ENCODE results near the gene APBB2. TPM values are rescaled to one million over a fixed set of nuclear protein-coding genes. Genes with fewer than 3 reads are reported as not detected.
A peak's percentile ranks its signal among the peaks of the same experiment; 100 is the strongest.
"Not testable (repeated sequence)": the region's sequence is repeated elsewhere in the genome, so short reads cannot be mapped to it uniquely, and the experiment has no call there.

The APBB2 gene
- total RNA-seq, 1 donor from 2014 or later: 50.8 TPM

DNA sequence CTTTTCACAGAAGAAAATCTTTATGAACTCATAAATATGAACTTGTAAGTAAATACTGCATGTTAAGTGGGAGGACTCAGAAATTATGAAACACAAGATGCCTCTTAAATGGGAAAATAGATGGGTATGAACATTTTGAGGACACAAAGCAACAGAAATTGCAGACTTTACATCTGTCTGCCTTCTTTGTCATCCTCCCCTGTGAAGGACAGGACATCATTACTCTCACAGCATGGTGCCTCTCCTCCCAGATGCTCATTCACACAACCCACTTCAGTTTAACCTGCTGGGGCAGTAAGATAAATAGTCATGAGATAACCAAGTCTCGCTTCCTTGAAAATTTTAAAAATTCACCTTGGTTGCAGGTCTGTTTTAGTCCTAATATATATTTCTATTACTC, 144.5 kb downstream of the APBB2 start:
- DNase-seq (ENCODE audit: low read depth): no peak

DNA sequence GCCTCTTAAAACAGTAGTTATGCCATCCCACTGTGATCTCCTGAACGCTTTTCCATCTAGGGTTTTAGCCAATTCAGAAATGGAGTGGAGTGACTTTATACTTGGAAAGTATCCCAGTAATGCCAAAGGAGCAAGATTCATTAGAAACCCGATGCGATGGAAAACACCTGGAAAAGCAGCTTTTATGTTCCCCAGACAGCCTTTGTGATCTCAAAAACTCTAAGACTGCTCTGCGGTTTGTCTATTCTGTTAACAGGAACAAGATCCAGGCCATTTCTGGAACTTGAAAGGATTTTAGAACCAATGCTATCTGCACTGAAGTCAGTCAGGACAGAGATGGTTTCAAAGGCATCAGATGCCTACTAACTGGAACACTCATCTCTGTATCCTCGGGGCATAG, 145.1 kb downstream of the APBB2 start:
- no peak for DNase-seq (ENCODE audit: low read depth)

GRCh38 chr4:41067369-41067768, 147.0 kb downstream of the APBB2 start:
- DNase-seq (ENCODE audit: low read depth): no peak

DNA sequence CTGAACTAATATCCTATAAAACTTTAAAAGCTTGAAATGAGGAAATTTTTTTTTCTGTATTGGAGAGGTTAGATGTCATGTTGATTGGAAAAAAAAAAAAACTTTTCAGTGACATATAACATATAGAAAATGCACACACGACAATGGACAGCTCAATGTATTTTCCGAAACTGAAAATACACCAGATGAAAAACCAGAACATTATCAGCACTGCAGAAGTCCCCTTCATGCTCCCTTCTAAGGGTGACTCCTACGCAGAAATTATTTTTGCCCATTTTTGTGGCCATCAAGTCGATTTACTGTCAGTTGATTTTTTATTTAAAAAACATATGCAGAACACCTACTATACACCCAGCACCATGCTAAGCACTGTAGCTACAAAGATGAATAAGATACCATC, 148.3 kb downstream of the APBB2 start:
- no peak for DNase-seq (ENCODE audit: low read depth)

DNA sequence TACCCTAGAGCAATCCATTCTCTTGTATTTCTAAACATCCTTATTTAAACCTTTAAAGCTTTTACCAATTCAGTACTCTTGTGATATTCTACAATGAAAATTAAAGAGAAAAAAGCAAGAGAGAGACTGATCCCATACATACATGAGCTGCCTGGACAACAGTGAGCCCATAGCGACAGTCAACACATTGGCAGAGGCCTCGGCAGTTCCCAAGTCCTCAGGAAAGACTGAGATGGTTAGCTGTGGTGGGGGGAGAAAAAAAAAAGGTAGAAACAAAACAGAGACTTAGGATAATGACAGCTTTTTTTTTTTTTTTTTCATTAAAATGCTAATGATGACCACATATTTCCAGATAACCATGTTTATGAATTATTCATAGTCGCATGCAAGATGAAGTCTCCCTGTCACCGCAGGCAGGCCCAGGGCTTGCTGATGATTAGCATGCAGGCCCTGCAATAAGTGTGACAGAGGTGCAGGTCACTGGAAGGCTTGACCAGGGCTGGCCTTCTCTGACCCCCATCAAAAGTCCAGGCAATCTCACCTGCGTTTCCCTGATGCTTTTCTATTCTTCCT, 148.8 kb downstream of the APBB2 start:
- DNase-seq (ENCODE audit: low read depth): no peak

DNA sequence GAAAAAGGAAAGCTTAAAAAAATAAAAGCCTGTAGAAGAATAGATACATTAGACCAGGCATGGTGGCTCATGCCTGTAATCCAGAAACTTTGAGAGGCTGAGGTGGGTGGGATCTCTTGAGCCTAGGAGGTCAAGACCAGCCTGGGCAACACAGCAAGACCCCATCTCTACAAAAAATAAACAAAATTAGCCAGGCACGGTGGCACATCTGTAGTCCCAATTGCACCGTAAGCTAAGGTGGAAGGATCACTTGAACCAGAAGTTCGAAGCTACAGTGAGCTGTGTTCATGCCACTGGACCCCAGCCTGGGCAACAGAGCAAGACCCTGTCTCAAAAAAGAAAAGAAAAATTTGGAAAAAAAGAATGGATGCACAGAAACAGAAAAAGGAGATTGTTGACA, 149.4 kb downstream of the APBB2 start:
- no peak for DNase-seq (ENCODE audit: low read depth)

GRCh38 chr4:41061482-41062185, 152.7 kb downstream of the APBB2 start:
- DNase-seq (ENCODE audit: low read depth): no peak

DNA sequence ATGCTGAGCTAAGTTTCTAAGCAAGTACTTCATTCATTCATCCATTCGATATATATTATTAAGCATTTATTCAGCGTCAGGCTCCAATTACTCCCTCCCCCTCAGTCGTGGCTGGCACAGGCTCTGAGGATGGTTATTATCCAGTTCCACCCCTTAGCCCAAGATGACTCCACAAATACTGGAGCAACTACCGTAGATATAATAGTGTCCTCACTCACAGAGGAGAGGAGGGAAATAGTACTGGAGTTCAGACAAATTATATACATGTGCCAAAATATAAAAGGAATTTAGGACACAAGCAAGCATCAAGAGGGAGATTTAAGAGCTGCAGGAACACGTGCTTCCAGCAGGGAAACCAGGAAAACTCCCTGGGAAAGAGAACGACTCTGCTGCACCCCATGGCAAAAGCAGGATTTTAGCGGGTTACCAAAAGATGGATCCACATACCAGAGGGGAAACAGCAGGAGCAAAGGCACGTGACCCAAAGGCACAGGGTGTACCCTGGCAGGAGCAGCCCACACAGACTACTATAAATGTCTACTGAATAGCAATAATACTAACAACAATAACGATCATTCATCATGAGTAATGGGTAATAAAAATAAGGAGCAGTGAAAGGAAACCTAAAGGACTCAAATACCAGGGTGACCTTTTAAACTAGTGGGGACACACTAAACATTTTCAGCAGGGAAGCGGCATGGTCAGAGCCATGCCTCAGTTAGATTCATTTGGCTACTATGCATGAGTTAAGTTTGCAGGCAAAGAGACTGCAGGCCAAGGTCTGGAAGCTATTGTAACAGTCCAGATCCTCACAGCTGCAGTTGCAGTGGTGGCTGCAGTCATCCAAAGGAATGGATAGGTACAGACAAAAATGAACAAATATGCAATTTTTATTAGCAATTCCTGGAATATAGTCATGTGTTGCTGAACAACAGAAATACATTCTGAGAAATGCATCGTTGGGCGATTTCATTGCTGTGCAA, 153.7 kb downstream of the APBB2 start:
- DNase-seq (ENCODE audit: low read depth): peak; percentile 33

GRCh38 chr4:41059411-41059810, 154.9 kb downstream of the APBB2 start:
- not testable (repeated sequence) for DNase-seq (ENCODE audit: low read depth)

DNA sequence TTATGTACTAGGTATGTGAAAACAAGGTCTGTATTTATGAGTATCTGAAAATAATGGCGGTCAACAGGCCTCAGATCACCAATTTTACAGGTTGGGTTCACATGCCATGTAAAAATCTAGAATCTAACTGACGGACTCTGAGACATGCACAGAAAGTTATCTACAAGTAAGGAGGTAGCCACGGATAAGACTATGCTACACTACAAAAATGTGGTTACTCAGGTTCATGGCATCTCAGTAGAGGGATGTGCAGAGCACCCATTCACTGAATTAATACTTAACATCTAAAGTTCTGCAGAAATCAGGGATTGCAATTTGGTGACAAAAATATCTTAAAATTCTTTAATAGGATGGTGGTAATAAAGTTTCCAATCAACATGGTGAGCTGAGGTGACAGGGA, 155.9 kb downstream of the APBB2 start:
- no peak for DNase-seq (ENCODE audit: low read depth)

GRCh38 chr4:41057467-41057866, 156.9 kb downstream of the APBB2 start:
- DNase-seq (ENCODE audit: low read depth): peak; percentile 54

- DNase-seq (ENCODE audit: low read depth): no peak
These were observed 162.1 kb downstream of the APBB2 start for GRCh38 chr4:41052287-41052686.

DNA sequence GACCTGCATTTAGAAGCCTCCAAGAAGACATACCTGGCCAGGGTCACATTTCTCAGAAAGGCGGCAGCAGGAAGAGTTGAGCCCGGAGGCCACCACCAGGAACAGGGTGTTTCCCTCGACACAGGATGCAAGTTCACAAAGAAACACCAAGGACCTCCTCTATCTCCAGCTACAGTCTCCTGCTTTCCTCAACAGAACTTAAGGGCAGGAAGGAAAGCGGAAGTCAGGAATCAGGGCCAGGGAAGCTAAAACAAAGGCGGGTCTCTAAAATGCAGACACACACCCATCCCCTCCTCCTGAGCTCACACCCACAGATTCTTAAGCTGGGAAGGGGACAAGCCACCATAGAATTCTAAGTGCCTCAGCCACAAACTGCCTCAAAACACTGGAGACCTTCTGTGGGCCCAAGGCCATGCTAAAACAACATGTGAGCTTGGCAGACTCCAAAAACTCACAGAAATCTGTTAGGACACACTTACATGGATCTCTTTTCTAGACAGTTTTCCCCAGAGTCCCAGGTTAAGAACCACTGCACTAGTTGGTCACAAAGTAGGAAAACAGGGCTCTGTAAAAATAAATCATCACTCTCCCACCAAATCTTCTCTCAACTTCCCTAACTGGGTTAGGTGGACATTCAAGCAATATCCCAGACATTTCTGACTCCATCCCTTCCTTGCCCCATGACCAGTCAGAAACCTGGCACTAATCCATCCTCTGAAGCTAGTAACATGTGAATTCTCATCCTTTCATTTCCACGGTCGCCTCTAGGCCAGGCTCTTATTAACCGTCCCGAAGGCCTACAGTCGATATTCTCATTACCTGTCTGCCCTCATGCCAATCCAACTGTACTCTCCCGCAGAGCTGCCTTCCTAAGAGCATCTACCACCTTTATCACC, 163.2 kb downstream of the APBB2 start:
- no peak for DNase-seq (ENCODE audit: low read depth)

- DNase-seq (ENCODE audit: low read depth): no peak
These were observed 164.2 kb downstream of the APBB2 start for GRCh38 chr4:41050116-41050515.

DNA sequence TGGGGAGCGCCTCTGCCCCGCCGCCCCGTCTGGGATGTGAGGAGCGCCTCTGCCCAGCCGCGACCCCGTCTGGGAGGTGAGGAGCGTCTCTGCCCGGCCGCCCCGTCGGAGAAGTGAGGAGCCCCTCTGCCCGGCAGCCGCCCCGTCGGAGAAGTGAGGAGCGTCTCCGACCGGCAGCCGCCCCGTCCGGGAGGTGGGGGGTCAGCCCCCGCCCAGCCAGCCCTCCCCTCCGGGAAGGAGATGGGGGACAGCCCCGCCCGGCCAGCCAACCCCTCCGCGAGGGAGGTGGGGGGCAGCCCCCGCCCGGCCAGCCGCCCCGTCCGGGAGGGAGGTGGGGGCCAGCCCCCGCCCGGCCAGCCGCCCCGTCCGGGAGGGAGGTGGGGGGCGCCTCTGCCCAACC, 165.2 kb downstream of the APBB2 start:
- not testable (repeated sequence) for DNase-seq (ENCODE audit: low read depth)

GRCh38 chr4:41044791-41045190, 169.6 kb downstream of the APBB2 start:
- DNase-seq (ENCODE audit: low read depth): no peak

GRCh38 chr4:41044165-41044564, 170.2 kb downstream of the APBB2 start:
- no peak for DNase-seq (ENCODE audit: low read depth)

DNA sequence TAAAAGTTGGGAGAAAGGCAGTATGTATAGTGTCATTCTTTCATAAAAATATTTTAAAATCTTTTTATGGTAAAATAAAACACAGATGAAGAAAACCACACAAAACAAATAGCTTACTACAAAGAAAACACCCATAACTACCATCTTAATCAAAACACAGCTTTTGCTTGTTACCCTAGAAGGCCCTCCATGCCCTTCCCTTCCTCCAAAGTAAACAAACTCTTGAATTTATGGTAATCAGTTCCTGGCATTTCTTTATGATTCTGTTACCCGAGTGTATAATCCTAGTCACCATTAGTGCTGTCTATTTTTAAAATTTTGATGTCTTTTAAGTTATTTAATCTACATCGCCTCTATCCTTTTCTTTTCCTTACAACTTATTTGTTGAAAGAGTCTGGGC, 170.9 kb downstream of the APBB2 start:
- no peak for DNase-seq (ENCODE audit: low read depth)

GRCh38 chr4:41041551-41041950, 172.8 kb downstream of the APBB2 start:
- no peak for DNase-seq (ENCODE audit: low read depth)

DNA sequence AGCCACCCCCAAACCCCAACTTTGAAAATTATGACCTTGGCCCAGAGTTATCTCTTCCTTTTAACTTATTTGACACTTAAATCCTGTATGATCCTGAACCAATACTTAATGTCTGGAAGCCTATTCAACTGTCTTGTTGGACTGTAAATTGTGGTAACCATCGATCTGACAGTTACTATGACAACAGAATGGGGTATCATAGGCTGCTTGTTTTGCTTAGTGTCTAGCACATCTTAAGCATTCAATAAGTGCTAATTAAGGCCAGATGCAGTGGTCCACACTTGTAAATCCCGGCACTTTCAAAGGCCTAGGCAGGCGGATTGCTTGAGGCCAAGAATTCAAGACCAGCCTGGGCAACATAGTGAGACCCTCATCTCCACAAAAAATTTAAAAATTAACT, 175.0 kb downstream of the APBB2 start:
- DNase-seq (ENCODE audit: low read depth): no peak

DNA sequence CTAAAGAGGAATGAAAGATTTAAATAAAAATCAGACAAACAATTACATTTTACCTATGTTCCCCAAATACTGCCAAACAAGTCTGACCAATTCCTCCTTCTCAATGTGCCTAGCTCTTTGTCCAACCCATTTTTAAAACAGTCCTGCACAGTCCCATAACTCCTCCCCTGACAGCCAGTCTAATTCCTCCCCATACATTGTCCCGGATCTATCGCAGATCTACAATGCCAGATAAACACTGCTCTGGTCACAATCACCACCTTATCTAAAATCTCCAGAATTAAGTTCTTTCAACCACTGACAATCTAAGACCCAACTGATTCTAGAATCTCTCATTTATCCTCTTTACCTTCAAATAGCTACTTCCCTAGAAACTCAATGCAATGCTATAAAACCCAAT, 176.0 kb downstream of the APBB2 start:
- no peak for DNase-seq (ENCODE audit: low read depth)
